GM21526 (cell line): ENCODE measurements around the gene SIN3B.

ENCODE experiments used
- ATAC-seq: cut with Tn5 transposase; IDR thresholded peaks from one replicate; pipeline ENCODE4 v1.9.1; 2021; ENCODE audit warnings: moderate library complexity; ENCODE audit not compliant: unreplicated experiment, low FRiP score

SIN3B gene

DNA sequence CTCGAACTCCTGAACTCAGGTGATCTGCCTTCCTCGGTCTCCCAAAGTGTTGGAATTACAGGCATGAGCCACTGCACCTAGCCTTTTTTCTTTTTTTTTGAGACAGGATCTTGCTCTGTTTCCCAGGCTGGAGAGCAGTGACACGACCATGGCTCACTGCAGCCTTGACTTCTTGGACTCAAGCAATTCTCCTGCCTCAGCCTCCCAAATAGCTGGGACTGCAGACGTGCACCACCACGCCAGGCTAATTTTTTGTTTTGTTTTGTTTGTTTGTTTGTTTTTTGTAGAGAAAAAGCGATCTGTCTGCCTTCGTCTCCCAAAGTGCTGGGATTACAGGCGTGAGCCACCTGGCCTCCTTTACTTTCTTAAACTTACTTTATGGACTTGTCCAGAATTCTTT, 6.5 kb upstream of the SIN3B start:
- ATAC-seq: no peak

DNA sequence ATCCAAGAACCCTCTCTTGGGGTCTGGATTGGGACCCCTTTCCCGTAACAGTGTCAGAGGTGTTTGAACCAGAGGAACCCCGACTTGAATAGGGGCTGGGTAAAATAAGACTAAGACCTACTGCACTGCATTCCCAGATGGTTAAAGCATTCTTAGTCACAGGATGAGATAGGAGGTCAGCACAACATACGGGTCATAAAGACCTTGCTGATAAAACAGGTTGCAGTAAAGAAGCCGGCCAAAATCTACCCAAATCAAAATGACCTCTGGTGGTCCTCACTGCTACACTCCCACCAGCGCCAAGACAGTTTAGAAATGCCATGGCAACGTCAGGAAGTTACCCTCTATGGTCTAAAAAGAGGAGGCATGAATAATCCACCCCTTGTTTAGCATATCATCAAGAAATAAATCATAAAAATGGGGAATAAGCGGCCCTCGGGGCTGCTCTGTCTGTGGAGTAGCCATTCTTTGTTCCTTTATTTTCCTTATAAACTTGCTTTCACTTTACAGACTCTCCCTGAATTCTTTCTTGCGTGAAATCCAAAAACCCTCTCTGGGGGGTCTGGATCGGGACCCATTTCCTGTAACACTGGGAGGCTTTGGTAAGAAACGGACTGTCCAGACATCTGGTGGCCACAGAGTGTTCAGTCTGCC, 4.4 kb upstream of the SIN3B start:
- ATAC-seq: no peak

DNA sequence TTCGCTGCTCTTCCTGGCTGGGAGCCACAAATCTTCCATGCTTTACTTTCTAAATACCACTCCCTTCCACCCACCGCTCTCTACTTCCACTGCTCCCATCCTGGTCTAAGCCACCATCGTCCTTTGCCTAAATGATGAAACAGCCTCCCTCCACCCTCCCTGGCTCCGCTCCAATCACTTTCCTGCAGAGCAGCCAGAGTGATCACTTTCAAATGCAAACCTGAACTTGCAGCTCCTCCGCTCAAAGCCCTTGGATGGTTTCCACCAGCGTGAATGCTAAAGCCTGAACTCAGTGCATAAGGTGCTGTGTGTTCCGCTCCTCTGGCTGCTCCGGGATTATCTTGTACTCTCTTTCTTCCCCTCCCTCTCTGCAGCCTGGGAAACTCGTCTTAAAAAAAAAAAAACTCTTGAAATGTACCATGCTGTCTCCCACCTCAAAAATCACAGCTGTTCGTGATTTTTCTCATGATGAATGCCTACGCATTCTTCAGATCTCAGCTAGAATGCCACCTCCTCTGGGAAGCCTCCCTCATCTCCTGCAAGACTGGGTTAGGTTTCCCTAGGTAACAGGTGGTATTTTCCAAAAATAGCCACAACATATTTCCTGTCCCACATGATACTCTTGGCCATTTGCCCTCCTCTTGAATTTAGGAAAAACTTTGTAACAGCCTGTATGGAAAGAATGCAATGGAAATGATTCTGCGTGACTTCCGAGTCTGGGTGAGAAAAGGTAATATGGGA, 3.7 kb upstream of the SIN3B start:
- ATAC-seq: no peak

DNA sequence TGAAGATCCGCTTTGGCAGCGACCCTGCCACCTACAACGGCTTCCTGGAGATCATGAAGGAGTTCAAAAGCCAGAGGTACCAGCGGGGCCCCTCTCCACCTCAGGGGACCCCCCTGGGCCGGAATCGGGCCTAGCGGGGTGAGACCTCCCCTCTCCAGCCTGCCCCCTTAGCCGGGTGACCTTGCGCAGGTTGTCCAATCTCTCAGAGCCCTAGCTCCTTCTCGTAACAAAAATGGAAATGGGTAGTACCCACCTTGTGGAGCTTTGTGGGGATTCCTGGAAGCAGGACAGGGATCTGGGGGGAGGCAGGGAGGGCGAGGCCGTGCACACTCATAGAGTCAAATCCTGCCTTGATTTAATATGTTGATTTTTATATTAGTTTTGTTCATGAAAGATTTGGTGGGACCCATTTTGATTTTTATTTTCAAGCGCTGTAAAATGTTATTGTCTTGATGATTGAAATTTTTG, 658 bp downstream of the SIN3B start:
- no peak for ATAC-seq

DNA sequence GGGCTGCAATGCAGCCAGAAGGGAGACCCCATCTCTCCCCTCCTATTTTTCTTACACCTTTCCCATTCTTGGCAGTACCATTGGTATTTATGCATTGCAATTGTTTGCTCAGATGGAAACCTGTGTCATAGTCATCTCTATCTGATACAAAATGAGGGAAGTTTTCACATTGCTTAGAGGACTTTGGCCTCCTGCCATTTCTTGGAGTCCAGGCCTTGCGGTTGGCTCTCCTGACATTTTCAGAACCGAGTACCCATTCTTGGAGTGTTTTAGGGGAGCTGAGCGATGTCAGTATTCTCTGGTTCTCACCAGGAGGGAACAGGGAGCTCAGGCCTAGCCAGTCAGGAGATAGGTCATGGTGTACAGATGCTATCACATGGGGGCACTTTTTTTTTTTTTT, 1.5 kb downstream of the SIN3B start:
- no peak for ATAC-seq

DNA sequence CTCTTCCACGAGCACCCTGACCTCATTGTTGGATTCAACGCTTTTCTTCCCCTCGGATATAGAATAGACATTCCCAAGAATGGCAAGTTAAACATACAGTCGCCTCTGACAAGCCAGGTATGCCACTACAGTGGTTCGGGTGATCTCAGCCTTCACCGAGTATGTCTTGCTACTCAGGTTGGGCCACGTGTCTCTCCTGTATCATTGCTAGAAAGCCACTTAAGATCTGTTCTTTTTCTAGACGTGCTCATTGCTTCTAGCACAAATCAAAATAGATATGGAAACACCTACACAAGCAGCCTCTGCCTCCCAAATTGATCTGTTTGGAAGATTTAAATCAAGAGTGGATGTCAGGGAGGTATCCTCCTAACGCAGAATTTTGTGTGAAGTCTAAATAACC, 2.3 kb downstream of the SIN3B start:
- ATAC-seq: no peak

DNA sequence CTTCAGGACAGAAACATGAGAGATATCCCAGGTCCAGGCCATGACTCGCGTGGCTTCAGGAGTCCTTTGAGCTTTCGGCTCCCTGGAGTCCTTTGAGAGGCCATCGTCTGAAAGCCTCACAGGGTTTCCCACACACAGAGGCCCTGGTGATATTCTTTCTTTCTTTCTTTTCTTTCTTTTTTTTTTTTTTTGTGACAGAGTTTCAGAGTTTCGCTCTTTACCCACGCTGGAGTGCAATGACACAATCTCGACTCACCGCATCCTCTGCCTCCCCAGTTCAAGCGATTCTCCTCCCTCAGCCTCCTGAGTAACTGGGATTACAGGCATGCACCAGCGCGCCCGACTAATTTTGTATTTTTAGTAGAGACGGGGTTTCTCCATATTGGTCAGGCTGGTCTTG, 5.5 kb downstream of the SIN3B start:
- no peak for ATAC-seq

DNA sequence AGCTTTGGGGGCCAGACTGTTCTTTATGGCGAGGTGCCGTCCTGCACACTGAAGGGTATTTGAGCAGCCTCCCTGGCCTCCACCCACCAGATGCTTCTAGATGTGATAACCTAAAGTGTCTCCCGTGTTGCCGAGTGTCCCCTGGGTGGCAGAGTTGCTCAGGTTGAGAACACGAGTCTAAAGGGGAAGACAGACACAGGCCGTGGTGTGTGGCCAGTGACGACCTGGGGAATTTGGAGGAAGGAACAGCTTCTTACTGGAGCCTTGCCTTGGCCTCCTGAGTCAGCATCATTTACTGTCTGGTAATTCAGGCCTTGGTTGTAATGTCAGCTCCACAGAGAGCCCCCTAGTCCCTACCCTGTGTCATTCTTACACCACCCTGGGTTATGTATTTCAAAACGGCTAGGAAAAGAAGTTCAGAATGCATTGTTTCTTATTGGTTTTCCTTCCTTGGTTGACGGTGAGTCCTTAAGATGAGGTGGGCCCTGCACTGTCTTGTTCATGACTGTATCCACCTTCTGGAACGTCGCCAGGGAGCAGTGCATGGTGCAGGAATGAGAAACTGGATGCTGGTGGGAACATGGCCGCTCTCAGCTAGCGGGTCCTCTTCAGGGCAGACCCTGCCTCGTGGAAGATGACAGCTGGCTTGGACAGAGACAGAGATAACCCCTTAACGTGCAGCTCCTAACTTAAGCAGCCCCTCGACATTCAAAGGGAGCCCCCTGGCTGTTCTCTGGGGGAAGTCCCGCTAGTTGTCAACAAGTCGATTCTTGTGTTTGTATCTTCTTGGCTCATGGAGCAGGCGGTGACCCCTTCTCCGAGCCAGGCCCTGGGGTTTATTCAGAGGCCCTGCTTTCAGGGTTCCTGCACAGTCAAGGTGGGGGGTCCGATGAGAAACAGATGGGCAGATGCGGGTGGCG, 7.2 kb downstream of the SIN3B start:
- ATAC-seq: no peak

DNA sequence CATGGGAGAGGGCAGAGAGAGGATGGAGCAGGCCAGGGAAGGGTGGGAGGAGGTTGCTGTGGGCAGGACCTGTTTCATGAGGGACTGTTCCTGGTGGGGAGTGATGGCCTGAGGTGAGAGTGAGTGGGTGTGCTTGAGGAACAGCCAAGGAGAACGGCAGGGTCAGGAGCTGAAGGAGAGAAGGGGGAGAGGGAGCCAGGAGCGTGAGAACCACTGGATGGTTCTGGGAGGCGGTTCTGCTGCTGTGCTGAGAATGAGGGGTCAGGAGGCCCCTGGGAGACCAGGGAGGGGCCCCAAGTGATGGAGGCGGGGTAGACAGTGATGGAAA, 7.8 kb downstream of the SIN3B start:
- no peak for ATAC-seq

DNA sequence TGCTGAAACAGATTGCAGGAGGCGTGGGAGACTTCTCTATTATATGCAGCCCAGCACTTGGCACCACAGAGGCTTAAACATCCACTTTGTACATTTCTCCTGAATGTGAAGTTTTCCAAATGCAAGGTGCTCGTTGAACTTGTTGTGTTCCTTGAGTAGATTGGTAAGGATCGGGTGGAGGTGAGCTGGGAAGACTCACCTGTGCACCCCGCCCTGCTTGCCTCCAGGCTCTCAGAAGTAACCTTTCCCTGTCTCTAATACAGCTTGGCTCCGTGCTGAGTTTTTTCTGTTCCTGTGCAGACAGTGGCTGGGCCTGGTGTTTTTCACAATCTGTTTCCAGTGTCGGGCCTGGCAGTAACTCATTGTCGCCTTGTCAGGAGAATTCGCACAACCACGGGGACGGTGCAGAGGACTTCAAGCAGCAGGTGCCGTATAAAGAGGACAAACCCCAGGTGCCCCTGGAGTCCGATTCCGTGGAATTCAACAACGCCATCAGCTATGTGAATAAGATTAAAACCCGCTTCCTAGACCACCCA, 12.3 kb downstream of the SIN3B start:
- ATAC-seq: no peak

DNA sequence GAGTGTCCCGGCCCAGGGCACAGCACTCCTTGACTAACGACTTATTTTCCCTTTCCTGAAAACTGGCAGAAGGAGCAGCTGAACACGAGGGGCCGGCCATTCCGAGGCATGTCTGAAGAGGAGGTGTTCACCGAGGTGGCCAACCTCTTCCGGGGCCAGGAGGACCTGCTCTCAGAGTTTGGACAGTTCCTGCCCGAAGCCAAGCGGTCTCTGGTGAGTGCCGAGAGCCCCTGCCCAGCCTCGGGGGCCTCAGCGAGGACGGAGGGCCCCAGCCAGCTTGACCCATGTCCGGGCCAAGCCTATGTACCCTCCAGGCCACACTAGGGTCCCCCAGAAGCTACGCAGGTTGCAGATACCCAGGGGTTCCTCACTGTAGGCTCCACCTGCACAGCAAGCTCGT, 17.7 kb downstream of the SIN3B start:
- no peak for ATAC-seq

DNA sequence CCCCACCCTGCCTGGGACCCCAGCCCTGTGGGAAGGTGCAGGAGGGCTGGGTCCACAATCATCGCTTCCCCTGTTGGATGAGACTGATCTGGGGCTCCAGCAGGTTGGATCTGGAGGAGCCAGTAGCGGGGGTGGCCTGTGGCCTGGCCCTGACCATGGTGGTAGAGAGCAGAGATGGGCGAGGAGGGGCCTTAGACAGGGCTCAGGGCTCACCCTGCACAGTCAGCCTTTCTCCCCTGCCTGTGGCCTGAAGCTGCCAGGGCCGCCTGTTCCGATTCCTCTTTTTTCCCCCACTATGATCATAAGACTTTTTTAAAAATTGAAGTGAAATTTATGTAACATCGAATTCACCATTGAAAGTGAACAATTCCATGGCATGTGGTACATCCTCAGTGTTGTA, 18.2 kb downstream of the SIN3B start:
- ATAC-seq: no peak

DNA sequence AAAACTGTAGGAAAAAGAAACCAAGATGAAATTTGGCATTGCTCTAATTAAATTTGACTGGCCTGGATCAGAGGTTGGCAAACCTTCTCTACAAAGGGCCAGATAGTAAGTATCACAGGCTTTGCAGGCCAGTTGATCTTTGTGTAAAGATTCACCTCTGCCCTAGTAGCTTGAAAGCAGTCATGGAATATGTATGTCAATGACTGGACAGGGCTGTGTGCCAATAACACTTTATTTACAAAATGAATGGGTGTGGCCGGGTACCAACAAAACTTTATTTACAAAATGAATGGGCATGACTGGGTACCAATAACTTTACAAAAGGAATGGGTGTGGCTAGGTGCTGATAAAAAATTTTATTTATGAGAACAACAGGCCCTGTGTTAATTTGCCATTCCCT, 20.0 kb downstream of the SIN3B start:
- no peak for ATAC-seq

DNA sequence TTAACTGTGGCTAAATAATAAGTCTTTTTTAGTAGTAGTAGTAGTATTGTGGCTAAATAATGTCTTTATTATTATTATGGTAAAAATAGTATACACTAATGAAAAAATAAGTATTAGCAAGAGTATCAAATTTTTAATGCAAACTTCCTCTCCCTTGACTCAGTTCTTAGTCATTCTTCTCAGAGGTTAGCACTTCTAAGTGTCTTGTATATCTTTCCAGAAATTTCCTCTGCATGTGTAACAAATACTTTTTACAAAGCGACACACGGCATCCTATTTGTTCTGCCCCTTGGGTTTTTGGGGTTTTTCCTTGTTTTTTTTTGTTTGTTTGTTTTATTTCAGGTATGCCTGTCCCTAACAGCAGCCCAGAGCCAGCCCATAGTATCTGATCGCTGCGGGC, 20.9 kb downstream of the SIN3B start:
- ATAC-seq: no peak

DNA sequence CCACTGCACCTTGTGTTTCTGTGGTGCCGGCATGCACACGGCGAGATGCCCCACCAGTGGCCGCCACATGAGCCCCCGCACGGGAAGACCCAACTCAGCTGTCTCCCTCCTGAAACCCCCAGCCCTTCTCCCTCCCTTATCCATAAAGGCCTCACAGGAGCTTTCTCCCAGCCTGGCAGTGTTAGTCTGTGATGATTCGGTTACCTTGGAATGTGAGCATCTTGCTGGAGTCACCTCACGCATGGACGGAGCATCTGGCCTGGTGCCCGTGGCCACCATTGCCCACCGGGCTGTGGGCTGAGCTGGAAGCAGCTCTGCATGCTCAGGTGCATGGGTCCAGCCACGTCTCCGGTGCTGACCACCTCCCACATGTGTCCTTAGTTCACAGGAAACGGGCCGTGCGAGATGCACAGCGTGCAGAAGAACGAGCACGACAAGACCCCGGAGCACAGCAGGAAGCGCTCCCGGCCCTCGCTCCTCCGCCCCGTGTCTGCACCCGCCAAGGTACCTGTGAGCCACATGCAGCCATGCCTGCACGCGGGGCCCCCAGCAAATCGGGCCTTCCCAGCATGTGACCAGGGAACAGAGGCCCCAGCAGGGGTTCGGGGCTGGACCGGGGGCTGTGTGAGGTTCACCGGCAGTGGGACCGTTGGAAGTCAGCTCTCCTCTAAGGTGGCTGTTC, 22.0 kb downstream of the SIN3B start:
- no peak for ATAC-seq

DNA sequence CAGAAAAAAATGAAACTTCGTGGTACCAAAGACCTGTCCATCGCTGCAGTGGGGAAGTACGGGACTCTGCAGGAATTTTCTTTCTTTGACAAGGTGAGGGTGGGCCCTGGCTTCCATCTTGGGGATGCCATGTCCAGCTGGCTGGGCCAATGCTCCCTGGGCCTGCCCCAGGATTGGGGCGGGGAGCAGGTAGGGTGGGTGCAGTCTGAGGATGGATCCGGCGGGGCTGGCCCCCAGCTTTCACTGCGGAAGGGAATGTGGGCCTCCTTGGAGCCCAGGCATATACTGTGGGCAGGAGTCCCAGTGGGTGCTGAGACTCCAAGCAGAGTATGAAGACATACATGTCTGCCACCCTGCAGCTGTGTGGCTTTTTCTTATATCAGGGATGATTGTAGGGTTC, 23.9 kb downstream of the SIN3B start:
- no peak for ATAC-seq

DNA sequence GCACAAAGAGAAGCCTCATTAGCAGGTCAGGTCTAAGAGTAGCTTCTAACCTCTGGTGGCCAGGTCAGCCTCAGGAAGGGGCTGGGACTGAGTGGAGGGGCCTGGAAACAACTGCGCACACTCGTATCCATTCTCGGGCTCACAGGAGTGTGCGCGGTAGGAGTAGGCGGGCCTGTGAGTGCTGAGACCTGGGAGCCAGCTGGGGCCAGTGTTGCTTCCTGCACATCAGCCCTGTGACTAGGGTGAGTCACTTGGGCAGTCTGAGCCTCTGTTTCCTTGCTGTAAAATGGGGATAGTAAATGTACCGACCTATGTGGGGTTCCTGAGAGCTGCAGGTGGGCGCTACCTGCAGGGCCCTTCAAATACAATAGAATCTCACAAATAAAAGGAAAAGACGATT, 26.9 kb downstream of the SIN3B start:
- ATAC-seq: no peak

DNA sequence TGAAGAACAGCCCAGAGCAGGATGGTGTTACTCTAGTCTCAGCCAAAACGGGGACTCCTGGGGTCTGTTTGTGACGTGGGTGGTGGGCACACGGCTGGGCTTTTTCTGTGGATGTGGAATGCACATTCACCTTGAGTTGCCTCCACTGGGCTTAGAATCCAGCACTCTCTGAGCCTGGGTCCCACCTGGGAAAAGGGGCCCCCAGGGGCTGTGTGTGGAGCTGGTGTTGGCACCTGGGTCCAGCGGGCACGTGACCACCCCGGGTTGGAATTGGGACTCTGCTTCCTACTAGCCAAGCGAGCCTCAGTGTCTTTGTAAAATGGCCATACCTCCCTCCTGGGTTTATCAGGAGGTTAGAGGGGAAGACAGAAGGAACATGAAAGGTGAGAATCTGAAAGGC, 30.4 kb downstream of the SIN3B start:
- ATAC-seq: no peak

DNA sequence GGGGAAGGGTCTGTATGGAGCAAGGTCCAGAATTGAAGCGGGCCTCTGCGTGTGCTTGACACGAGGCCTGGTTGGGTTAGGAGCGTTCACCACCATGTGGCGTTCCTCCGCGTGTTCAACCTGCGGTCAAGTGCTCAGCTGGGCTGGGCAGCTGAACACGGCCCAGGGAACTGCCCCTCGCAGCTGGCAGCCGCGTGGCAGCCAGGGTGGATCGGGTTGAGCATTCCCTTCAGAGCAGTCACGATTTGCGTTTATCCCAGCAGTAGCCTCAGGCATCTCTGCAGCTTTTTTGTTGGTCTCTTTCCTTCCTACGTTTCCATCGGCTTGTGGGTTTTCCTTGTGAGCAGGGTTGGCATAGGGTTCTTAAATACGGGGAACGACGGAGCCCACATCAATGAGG, 30.9 kb downstream of the SIN3B start:
- ATAC-seq: no peak

DNA sequence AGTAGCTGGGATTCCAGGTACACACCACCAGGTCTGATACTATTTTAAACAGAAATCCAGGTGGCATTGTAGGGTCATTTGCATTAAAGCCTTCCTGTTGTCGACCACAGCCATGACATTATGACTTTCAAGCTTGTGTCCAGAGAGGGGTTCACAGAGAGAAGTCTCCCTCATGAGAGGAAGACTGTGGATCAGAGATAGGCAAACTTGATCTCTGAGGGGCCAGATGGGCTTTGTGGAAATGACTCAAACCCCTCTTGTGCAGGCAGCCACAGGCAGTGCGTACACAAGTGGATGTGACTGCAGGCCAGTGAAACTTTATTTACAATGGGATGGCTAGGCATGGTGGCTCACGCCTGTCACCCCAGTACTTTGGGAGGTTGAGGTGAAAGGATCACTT, 31.8 kb downstream of the SIN3B start:
- ATAC-seq: no peak

DNA sequence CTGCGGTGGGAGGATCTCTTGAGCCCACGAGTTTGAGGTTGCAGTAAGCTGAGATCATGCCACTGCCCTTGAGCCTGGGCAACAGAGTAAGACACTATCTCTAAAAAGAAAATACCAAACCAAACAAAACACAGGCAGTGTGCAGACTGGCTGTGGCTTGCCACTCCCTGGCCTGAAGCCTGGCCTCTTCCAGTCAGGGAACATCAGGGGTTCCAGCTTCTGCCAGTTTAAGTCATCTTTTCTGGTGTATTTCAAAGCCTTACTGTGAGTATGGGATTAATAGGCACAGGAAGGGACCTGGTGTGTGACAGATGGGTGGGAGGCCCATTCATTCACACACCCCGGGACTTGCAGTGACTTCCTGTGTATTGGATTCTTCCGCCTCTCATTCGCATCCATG, 32.6 kb downstream of the SIN3B start:
- ATAC-seq: no peak
